Left lung (tissue), 10 donors: ENCODE results near the gene RXRA. TPM values are rescaled to one million over a fixed set of nuclear protein-coding genes. Genes with fewer than 3 reads are reported as not detected.

Source experiments
- ATAC-seq: fragments of 200-7000 bp; cut with Tn5 transposase; one replicate; pipeline ENCODE4 v1.9.1; 2020; ENCODE audit warnings: moderate library complexity
- DNase-seq, 4 donors: peaks; one replicate each; pipeline ENCODE4 v3.0.0-alpha.2; 2013 to 2020
- H3K27ac ChIP-seq, 2 donors: fragments of 200-600 bp; sonication (generic) in 1 of 2; one replicate each; pipeline versions ENCODE4 v1.5.0 to v1.8.0; 2020 to 2021
- H3K27me3 ChIP-seq, 2 donors: fragments of 200-600 bp; sonication (generic) in 1 of 2; one replicate each; pipeline versions ENCODE4 v1.5.0 to v1.8.0; 2020 to 2021
- H3K36me3 ChIP-seq, 2 donors: fragments of 200-600 bp; sonication (generic) in 1 of 2; one replicate each; pipeline versions ENCODE4 v1.5.0 to v1.8.0; 2020 to 2021
- H3K4me1 ChIP-seq, 2 donors: fragments of 200-600 bp; one replicate each; pipeline ENCODE4 v1.8.0; 2021
- H3K4me3 ChIP-seq, 2 donors: fragments of 200-600 bp; sonication (generic) in 1 of 2; one replicate each; pipeline versions ENCODE4 v1.5.0 to v1.8.0; 2020 to 2021; ENCODE audit warnings: mild to moderate bottlenecking in 1 of 2
- H3K9me3 ChIP-seq, 2 donors: fragments of 200-600 bp; sonication (generic) in 1 of 2; one replicate each; pipeline versions ENCODE4 v1.5.0 to v1.8.0; 2020 to 2021
- CTCF ChIP-seq, 2 donors: fragments of 200-600 bp; sonication (generic) in 1 of 2; IDR thresholded peaks; one replicate each; pipeline versions ENCODE4 v1.5.0 to v1.8.0; 2021; ENCODE audit warnings: antibody characterized with exemption in 2 of 2
- intact Hi-C, 2 donors: fragments of 100-400 bp; cut with DNase I; formaldehyde crosslinking; loops; one replicate each; pipeline versions ENCODE4 v1.11.2 to v1.14.2; 2022
- polyA plus RNA-seq, 6 donors: library from polyadenylated mRNA; unstranded; fragments of 120-200 nt; gene quantifications; one replicate each; pipeline ENCODE4 v1.2.1, GENCODE V29; 2013; ENCODE audit not compliant: insufficient read length in 6 of 6
- total RNA-seq, 2 donors: library from RNA; stranded (reverse); fragmentation: NEBNext Ultra II Directional; extraction: Animal tissue kit (Norgen Biotek cat#: 25700); gene quantifications; one replicate each; pipeline ENCODE4 v1.2.1, GENCODE V29; 2021
- donor health status: DM: no; HTN: yes; CAD: no.
- donor health status: DM: no; HTN: no; CAD: no.

Gene RXRA
- total and polyA plus RNA-seq, 8 donors = 42.2 to 79.5 (median 55.7) TPM

GRCh38 chr9:134472256-134472655 is 146.0 kb downstream of the RXRA start:
- peaks cover 0 to 10% of the 10 kb centered on the region in 2 donors for H3K9me3 ChIP-seq
- H3K4me1 ChIP-seq = peaks cover 8 to 12% of the 10 kb centered on the region in 2 donors
- no peaks in the 10 kb centered on the region for H3K27me3 ChIP-seq
- ATAC-seq = no peak
- no peak overlapping the region for H3K27ac ChIP-seq
- TF ChIP-seq CTCF (IDR thresholded peaks at IDR 0.05) = no peak
- no peaks in the 10 kb centered on the region for H3K36me3 ChIP-seq
- intact Hi-C loops = no loop called here
- no peak overlapping the region for H3K4me3 ChIP-seq
- no peak for DNase-seq

- Histone ChIP-seq H3K4me3 (no peak overlapping the region), H3K27me3 (no peaks in the 10 kb centered on the region), H3K9me3 (peaks cover 0 to 10% of the 10 kb centered on the region in 2 donors), H3K4me1 (peaks cover 8 to 12% of the 10 kb centered on the region in 2 donors), H3K27ac (peak overlapping the region; percentile 18 to 44), H3K36me3 (no peaks in the 10 kb centered on the region)
- intact Hi-C loops = no loop called here
- no peak for TF ChIP-seq CTCF (IDR thresholded peaks at IDR 0.05)
- DNase-seq (no peak), ATAC-seq (no peak)
Observed at GRCh38 chr9:134473141-134474054, 147.1 kb downstream of the RXRA start.

- ATAC-seq (no peak), DNase-seq (no peak)
- Histone ChIP-seq H3K27me3 (no peaks in the 10 kb centered on the region), H3K27ac (peak overlapping the region; percentile 18 to 44), H3K4me1 (peaks cover 8 to 12% of the 10 kb centered on the region in 2 donors), H3K36me3 (no peaks in the 10 kb centered on the region), H3K9me3 (peaks cover 0 to 10% of the 10 kb centered on the region in 2 donors), H3K4me3 (no peak overlapping the region)
- intact Hi-C loops = no loop called here
- TF ChIP-seq CTCF (IDR thresholded peaks at IDR 0.05) = no peak
Observed at GRCh38 chr9:134474055-134474370, 147.8 kb downstream of the RXRA start.

- ATAC-seq (peak; percentile 81), DNase-seq (peak in 3 of 4 donors; percentile 70 to 92 (median 80))
- H3K27ac ChIP-seq = peak overlapping the region; percentile 44 to 53
- intact Hi-C loops = no loop called here
- H3K9me3 ChIP-seq = peaks cover 0 to 10% of the 10 kb centered on the region in 2 donors
- no peaks in the 10 kb centered on the region for H3K36me3 ChIP-seq
- peaks cover 5 to 12% of the 10 kb centered on the region in 2 donors for H3K4me1 ChIP-seq
- H3K4me3 ChIP-seq = no peak overlapping the region
- H3K27me3 ChIP-seq = no peaks in the 10 kb centered on the region
- no peak for TF ChIP-seq CTCF (IDR thresholded peaks at IDR 0.05)
Observed at GRCh38 chr9:134475011-134475790, 148.9 kb downstream of the RXRA start.
